Cardiac muscle cell (in vitro differentiated cells and primary cell): ENCODE measurements around the gene SEC61A1. TPM values are rescaled to one million over a fixed set of nuclear protein-coding genes. Genes with fewer than 3 reads are reported as not detected.
A peak's percentile ranks its signal among the peaks of the same experiment; 100 is the strongest.

Source experiments
- DNase-seq, 2 donors: peaks; one replicate each; pipeline versions ENCODE4 v3.0.0 to v3.0.0-alpha.2; 2010 to 2017; ENCODE audit warnings: low read depth in 1 of 2, low spot score in 1 of 2
- H3K27ac ChIP-seq: fragments of 200-600 bp; sonication (generic); 2 replicates; pipeline ENCODE4 v1.5.1; 2016
- H3K27me3 ChIP-seq: fragments of 200-600 bp; sonication (generic); 2 replicates; pipeline ENCODE4 v1.6.0; 2016; ENCODE audit warnings: control low read depth
- H3K36me3 ChIP-seq: fragments of 200-600 bp; sonication (generic); 2 replicates; pipeline ENCODE4 v1.5.1; 2016; ENCODE audit warnings: control low read depth
- H3K4me1 ChIP-seq: fragments of 200-600 bp; sonication (generic); 2 replicates; pipeline ENCODE4 v1.8.1; 2017; ENCODE audit warnings: low read depth, mild to moderate bottlenecking, mixed run types
- H3K4me3 ChIP-seq: fragments of 200-600 bp; sonication (generic); 2 replicates; pipeline ENCODE4 v1.5.1; 2016; ENCODE audit warnings: mild to moderate bottlenecking
- H3K9me3 ChIP-seq: fragments of 200-600 bp; sonication (generic); 2 replicates; pipeline ENCODE4 v1.5.1; 2017; ENCODE audit warnings: low read depth, mild to moderate bottlenecking, control low read depth
- polyA plus RNA-seq: library from polyadenylated mRNA; unstranded; fragments of >200 nt; fragmentation: Nextera tagmentation; extraction: Ambion mirVana; gene quantifications from 2 replicates; pipeline ENCODE4 v1.2.1, GENCODE V29; 2016
- total RNA-seq: library from RNA; depleted of rRNA; stranded (reverse); fragments of >200 nt; gene quantifications from 2 replicates; pipeline ENCODE4 v1.2.3, GENCODE V29; 2016
- TF ChIP-seq, protein P1 (sequence below): IDR thresholded peaks from 2 replicates; pipeline ENCODE4 v1.5.1; 2012; ENCODE audit warnings: low read depth, mild to moderate bottlenecking, low read length

SEC61A1 gene
- total and polyA plus RNA-seq, 2 experiments from 2014 or later, result 92.4 to 133 TPM

- Histone ChIP-seq H3K36me3 (peaks cover 2% of the 10 kb centered on the region), H3K27me3 (no peaks in the 10 kb centered on the region), H3K4me1 (peaks cover 24% of the 10 kb centered on the region), H3K27ac (no peak overlapping the region), H3K9me3 (no peaks in the 10 kb centered on the region), H3K4me3 (peak overlapping the region; percentile 31)
- peak; percentile 89 to 90 for DNase-seq
- TF ChIP-seq, protein P1, sequence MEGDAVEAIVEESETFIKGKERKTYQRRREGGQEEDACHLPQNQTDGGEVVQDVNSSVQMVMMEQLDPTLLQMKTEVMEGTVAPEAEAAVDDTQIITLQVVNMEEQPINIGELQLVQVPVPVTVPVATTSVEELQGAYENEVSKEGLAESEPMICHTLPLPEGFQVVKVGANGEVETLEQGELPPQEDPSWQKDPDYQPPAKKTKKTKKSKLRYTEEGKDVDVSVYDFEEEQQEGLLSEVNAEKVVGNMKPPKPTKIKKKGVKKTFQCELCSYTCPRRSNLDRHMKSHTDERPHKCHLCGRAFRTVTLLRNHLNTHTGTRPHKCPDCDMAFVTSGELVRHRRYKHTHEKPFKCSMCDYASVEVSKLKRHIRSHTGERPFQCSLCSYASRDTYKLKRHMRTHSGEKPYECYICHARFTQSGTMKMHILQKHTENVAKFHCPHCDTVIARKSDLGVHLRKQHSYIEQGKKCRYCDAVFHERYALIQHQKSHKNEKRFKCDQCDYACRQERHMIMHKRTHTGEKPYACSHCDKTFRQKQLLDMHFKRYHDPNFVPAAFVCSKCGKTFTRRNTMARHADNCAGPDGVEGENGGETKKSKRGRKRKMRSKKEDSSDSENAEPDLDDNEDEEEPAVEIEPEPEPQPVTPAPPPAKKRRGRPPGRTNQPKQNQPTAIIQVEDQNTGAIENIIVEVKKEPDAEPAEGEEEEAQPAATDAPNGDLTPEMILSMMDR, result peak; percentile 91
Observed at GRCh38 chr3:128075522-128076482, 23.6 kb downstream of the SEC61A1 start.

GRCh38 chr3:128076483-128077201 is 24.4 kb downstream of the SEC61A1 start:
- Histone ChIP-seq H3K36me3 (no peaks in the 10 kb centered on the region), H3K27ac (no peak overlapping the region), H3K27me3 (no peaks in the 10 kb centered on the region), H3K9me3 (no peaks in the 10 kb centered on the region), H3K4me1 (peaks cover 24% of the 10 kb centered on the region), H3K4me3 (peak overlapping the region; percentile 1)
- TF ChIP-seq, protein P1, result no peak
- DNase-seq, result peak in 1 of 2 donors; percentile 50

- Histone ChIP-seq H3K4me1 (peaks cover 24% of the 10 kb centered on the region), H3K36me3 (no peaks in the 10 kb centered on the region), H3K9me3 (no peaks in the 10 kb centered on the region), H3K27me3 (no peaks in the 10 kb centered on the region), H3K4me3 (no peak overlapping the region), H3K27ac (no peak overlapping the region)
- no peak for DNase-seq
- TF ChIP-seq, protein P1, result no peak
Observed at GRCh38 chr3:128077202-128077624, 25.0 kb downstream of the SEC61A1 start.

DNA sequence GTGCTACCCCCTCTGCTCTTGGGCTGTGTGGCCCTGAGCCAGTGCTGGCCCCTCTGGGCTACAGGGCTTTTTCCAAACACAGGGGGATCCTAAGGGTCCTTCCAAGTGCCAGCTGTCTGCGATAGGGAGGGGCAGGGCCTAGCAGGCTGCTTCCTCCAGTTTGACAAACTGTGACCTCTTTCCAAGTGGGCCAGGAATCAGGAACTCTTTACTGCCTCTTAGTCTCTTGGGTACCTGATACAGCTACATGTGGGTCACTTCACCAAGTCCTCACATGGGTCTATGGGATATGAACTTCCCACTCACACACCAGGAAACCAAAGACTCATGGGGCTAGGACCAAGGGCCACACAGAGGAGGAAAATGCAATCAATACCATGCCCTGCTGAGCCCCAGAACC is 25.4 kb downstream of the SEC61A1 start:
- Histone ChIP-seq H3K27me3 (no peaks in the 10 kb centered on the region), H3K27ac (no peak overlapping the region), H3K9me3 (no peaks in the 10 kb centered on the region), H3K36me3 (no peaks in the 10 kb centered on the region), H3K4me1 (peaks cover 24% of the 10 kb centered on the region), H3K4me3 (no peak overlapping the region)
- TF ChIP-seq, protein P1, result no peak
- DNase-seq, result no peak

DNA sequence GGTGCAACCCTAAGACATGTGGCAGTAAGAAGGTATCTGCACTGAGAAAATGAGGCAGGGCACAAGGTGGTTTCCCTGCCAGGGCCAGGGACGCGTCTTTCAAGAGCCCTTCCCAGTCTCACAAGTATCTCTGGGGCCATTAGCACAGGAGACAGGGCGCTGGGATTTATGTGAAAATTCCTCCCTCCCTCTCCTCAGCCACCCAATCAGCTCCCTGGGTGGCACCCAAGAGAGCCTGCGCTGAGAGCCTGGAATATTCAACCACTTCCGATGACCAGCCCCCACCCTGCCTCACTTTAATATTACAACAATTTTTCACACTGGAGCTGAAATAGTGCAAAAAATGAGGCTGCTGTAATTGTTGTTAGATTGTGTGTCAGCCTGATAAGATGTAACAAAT is 26.1 kb downstream of the SEC61A1 start:
- no peaks in the 10 kb centered on the region for H3K9me3 ChIP-seq
- H3K4me3 ChIP-seq, result no peak overlapping the region
- DNase-seq, result no peak
- TF ChIP-seq, protein P1, result no peak
- H3K27me3 ChIP-seq, result no peaks in the 10 kb centered on the region
- no peak overlapping the region for H3K27ac ChIP-seq
- H3K4me1 ChIP-seq, result peaks cover 24% of the 10 kb centered on the region
- no peaks in the 10 kb centered on the region for H3K36me3 ChIP-seq
